ENCODE results near the gene GGTLC2.
A peak's percentile ranks its signal among the peaks of the same experiment; 100 is the strongest.

The GGTLC2 gene

DNA sequence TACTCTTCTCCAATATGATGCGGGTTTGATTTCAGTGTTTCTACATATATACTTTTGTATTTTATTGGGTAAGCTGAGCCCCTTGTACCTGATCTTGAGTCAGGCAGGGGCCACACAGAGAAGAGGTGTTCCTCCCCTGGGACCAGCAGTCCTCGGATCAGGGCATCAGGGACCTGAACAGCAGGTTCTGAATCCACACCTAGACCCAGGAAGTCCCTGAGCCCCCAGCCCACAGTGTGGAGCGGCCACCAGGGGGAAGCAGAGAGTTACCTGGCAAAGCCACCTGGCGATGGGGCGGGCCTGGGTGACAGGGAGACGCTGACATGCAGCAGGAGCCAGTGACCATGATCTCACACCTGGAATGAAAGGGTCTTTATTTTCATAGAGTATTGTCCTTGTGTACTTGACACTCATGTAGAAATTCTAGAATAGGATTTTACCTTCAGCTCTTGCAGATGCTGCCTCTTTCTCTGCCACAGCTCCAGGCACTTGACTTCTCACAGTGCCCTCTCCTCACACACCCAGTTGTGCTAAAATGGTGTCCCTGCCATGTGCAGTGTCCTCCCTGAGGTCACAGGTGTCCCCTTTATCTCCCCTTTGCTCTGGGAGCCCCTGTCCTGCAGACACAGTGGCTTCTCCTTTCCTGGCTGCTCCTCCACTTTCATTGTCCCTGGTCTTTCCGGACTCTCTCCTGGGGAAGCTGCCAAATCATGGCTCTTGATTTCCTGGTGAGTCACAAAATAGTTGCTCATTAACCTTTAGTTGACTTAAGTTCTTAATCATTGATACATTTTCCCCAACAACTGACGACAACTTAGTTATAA is 48.5 kb downstream of the GGTLC2 start:
- peak; percentile 58 for DNase-seq

DNA sequence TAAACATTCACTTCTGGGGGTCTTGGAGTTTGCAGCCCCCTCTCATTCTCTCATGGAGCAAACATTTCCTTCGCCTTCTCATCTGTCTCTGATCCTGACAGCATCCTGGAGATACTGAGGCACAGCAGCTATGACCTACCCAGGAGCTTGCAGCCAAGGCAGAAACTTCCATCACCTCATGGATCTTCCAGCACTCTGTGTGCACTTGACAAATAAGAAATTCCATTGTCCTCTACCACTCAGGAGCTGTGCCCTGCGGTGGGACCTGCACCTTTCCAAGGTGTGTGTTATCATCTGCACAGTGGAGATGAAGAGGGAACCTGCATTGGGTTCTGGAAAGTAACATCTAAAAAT is 49.1 kb downstream of the GGTLC2 start:
- no peak for DNase-seq

DNA sequence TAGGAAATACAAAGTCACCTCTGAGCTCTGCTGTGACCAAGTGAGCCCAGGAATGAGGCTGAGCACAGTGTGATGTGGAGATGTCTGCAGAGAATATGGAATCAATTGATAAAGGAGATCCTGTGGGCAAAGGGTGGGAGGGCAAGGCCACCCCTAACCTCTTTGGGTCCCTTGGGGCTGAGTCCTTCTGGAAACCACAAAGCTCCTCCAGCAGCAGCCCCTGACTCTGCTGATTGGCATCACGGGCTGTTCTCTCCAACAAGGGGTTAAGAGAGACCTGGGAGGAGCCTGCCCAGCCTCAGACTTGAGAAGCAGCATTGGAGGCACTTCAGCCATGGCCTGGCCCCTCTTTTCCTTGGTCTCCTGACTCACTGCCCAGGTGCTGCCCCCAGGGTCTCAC is 49.7 kb downstream of the GGTLC2 start:
- no peak for DNase-seq

DNA sequence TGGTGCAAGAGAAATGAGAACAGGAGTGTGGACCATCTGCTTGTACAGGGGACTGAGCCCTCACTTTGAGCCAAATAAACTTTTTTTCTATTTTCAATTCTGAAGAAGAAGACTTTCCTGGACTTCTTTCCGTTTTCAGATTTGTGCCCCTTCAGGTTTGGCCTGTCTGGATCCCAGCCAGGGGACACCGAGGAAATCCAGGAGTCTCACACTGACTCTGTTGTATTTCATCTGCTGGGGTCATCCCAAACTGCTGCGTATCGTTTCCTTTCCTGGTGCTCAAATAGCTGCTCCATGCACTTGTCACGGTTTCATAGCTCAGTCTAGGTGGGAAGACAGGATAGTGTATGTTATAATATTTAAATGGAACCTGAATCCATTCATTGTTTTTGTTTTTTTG is 51.7 kb downstream of the GGTLC2 start:
- no peak for DNase-seq
